ENCODE results near the gene FUT9.
"Not testable (repeated sequence)": the region's sequence is repeated elsewhere in the genome, so short reads cannot be mapped to it uniquely, and the experiment has no call there.

Gene FUT9

DNA sequence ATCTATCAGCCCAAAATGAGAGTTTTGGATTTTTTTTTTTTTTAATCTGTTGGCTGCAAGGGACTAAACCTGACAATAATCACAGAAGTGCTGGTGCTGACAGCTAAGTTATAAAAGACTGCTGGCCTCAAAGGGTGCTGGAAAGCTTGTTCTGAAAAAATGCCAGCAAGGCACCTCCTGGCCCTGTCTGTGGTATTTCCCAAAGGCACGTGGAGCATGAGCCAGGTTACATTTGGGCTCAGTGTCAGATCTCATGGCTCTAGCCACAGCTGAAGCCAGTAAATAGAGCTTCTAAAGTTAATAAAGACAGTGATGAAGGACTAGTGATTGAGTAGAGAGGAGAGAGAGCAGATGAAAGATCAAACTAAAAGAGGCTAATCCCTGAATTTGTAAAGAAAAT is 178.9 kb downstream of the FUT9 start:
- DNase-seq, result no peak

DNA sequence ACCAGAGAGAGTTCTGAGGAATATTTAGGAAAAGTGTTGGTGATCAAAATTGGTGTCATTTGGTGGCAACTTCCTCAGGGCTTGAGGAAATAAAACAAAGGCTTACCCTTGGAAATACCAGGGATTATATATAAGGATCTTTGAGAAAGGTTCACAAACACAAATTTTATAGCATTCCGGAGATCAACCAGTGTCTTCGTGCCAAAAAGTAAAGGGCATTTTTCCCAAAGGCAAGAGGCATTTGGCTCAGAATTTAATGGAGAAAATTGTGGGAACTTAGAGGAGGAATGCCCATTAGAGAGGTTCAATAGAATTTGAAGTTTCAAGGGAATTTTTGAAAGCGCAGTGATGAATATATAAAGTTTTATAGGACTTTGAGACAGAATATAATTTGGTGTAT is 179.5 kb downstream of the FUT9 start:
- no peak for DNase-seq

GRCh38 chr6:96196633-96197032 is 180.9 kb downstream of the FUT9 start:
- no peak for DNase-seq

GRCh38 chr6:96197241-96197640 is 181.5 kb downstream of the FUT9 start:
- DNase-seq, result no peak

DNA sequence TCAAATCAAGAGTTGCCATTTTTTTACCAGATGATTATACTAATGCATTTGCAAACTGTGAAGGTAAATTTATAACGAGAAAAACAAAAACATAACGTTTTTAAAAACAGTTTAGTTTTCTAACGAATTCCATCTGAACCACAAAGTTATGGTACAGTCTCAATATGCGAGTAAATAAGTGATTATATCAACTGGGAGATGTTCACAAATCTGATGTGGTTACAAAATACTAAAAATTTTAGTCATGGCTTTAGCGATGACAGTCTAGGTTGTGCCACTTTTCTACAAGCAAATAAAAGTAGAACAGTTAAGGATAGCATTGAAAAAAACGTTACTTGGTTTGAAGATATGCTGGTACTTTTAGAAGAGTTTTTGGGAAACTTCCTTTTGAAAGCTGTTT is 186.8 kb downstream of the FUT9 start:
- no peak for DNase-seq

DNA sequence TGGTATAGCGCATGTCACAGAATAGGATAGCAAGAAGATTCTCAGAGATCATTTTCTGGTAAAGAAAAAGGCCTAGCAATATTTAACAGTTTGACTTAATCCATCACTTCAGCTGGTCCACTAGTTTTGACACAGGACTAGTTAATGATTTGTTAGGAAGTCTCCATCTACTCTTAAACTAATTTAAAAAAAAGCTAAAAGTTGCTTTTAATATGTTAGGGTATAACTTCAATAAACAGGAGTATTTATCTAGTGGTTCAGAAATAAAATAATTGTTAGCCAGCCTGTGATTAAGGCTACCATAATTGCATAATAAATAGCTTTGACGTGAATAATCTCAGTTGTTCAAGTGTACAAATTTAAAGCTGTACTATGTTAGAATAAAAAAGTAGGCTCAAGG is 195.6 kb downstream of the FUT9 start:
- DNase-seq, result no peak

DNA sequence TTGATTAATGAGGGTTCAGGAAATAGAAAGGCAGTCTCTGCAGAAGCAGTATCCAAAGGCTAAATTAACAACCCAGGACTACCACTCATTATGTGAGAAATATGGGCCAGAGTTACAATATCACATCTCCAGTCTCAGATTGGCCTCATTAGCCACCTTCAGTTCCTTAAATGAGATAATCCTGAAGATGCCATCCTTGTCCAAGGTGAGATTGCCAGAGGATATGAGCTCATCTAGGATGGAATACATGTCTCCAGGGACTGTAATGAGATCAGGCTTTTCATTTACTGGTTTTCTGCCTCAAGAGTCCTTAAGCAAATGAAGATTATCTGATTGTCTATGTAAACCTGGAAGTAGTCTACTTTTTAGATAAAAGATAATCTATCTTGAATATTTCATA is 196.3 kb downstream of the FUT9 start:
- no peak for DNase-seq

- DNase-seq, result no peak
Observed at GRCh38 chr6:96213784-96214183, 198.0 kb downstream of the FUT9 start.

GRCh38 chr6:96223695-96224094 is 207.9 kb downstream of the FUT9 start:
- no peak for DNase-seq

DNA sequence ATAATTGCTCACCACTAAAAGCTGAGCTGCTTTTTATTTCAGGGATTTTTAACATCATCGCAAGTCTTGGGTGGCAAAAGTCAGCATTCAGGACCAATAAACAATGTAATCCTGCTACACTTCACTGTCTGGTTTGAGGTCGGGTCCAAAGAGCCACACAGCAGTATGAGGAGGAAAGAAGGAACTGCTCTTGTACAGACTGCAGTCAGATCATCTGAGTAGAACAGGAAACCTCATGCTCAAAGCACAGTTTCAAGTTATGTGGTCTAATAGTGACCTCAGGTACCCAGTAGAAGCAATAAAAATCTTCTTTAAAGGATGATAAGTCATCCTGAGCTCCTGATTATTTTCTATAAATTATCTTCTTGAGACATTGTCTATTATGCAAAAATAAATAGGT is 211.4 kb downstream of the FUT9 start:
- no peak for DNase-seq

GRCh38 chr6:96234444-96234843 is 218.7 kb downstream of the FUT9 start:
- no peak for DNase-seq

DNA sequence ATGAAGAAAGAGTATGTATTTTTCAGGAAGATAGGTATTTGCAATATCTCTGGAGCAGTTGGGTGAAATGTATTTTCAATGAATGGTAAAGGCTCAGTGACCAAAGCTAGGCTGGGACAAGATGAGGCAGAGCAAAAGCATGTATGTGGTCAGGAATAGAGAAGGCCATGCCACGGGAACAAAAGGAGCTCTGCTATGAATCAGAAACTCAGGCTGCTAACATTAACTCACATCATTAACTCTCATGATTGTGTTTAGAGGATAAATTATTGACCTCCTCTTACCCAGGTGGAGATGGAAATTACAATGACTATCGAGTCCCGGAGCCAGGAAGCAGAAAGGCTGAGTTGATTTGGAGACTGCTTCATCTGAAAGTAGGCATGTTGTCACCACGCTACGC is 220.2 kb downstream of the FUT9 start:
- no peak for DNase-seq

DNA sequence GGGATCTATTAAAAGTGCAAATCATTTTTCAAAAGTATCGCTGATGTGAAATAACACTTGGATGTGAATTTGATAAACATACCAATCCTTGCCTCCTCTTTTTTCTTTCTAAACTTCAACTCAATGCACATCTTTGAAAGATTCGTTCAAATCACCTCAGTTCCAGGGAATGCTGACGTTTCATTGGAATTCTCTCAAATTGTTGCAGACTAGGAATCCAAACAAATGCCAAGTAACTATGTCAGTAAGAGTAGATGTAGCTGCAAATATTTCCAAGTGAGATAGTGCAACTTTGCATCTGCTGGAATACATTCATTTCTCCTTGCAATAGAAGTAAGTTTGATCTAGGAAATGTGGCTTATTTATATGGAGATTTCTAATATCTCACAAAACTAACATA is 220.7 kb downstream of the FUT9 start:
- no peak for DNase-seq

GRCh38 chr6:96237638-96238347 is 222.0 kb downstream of the FUT9 start:
- no peak for DNase-seq

DNA sequence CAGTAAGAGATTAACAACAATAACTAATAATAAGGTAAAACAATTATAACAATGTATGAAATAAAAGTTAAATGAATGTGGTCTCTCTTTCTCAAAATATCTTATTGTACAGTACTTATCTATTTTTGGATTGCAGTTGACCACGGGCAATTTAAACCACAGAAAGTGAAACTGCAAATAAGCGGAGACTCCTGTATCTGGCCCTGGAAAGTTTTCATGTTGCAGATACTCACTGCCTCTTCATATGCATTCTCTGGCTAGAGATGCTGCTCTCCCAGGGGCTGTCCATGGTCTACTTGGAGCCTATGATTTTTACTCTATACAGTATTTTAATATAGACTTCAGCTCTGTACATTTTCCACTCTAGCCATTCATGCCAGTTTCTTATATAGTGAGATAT is 230.8 kb downstream of the FUT9 start:
- no peak for DNase-seq

DNA sequence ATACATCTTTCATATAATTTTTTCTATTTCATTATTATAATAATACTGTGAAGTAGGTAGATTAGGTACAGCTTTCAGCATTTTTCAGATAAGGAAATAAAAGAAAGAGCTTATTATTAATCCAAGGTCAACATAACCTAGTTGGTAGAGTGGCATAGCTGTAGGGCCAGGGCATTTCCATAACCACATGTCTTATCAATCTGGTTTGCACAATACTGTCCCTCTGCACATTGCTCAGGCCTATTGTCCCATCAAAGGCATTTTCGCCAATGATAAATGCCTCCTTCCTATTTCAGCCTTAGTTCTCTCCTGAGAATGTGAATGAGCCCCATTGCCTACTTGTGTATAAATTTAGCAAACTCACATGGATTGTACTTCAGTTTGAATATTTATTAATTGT is 234.0 kb downstream of the FUT9 start:
- no peak for DNase-seq

GRCh38 chr6:96257751-96258150 is 242.0 kb downstream of the FUT9 start:
- no peak for DNase-seq

GRCh38 chr6:96260787-96261430 is 245.1 kb downstream of the FUT9 start:
- not testable (repeated sequence) for DNase-seq

All from activated CD4-positive, CD25-positive, alpha-beta regulatory T cell (primary cell).